SK-N-SH (cell line): Measurements from ENCODE around the gene PMPCB. TPM values are rescaled to one million over a fixed set of nuclear protein-coding genes. Genes with fewer than 3 reads are reported as not detected.

Experiments used
- CTCF ChIA-PET: fragments of 300-600, 350-600 bp; formaldehyde crosslinking; extraction: SDS; loops from one replicate; lab custom pipeline; 2021; lab: Yijun Ruan, JAX
- POLR2A ChIA-PET: fragments of 350-600 bp; sonication (Branson Sonifier 250); formaldehyde crosslinking; extraction: SDS; loops from one replicate; lab custom pipeline; 2020; ENCODE audit warnings: antibody characterized with exemption, inconsistent platforms; lab: Yijun Ruan, JAX
- DNase-seq: peaks from one replicate; pipeline ENCODE4 v3.0.0; 2012
- H2AFZ ChIP-seq: fragments of 200-600 bp; sonication (generic); 2 replicates; pipeline ENCODE4 v1.8.1; 2016; ENCODE audit warnings: antibody characterized with exemption, mild to moderate bottlenecking, low read depth
- H3F3A ChIP-seq: fragments of 200-600 bp; sonication (generic); replicated peaks from 2 replicates; pipeline ENCODE3; 2016; ENCODE audit warnings: antibody characterized with exemption, mild to moderate bottlenecking; ENCODE audit not compliant: insufficient read depth
- H3K27ac ChIP-seq, 2 experiments: fragments of 200-500 bp in 1 of 2; fragments of 200-600 bp in 1 of 2; sonication (Bioruptor generic) in 1 of 2; sonication (generic), shearing (Covaris generic) in 1 of 2; 2 replicates each; pipeline versions ENCODE4 v1.5.1 to v1.6.1; 2014 to 2016; ENCODE audit warnings: low read depth in 2 of 2, inconsistent platforms in 1 of 2, low read length in 1 of 2, mild to moderate bottlenecking in 1 of 2, mixed read lengths in 1 of 2
- H3K27me3 ChIP-seq: fragments of 200-600 bp; sonication (generic), shearing (Covaris generic); 2 replicates; pipeline ENCODE4 v1.6.1; 2016; ENCODE audit warnings: mixed run types; ENCODE audit not compliant: insufficient read depth
- H3K36me3 ChIP-seq, 2 experiments: fragments of 200-500 bp in 1 of 2; fragments of 200-600 bp in 1 of 2; sonication (Bioruptor generic) in 1 of 2; sonication (generic) in 1 of 2; replicated peaks in 1 of 2; 2 replicates each; pipeline versions ENCODE3 to v1.5.1; 2014 to 2016; ENCODE audit warnings: low read length in 1 of 2, mild to moderate bottlenecking in 1 of 2; ENCODE audit not compliant: insufficient read depth in 2 of 2, control insufficient read depth in 1 of 2
- H3K4me1 ChIP-seq, 2 experiments: fragments of 200-500 bp in 1 of 2; fragments of 200-600 bp in 1 of 2; sonication (Bioruptor generic) in 1 of 2; sonication (generic), shearing (Covaris generic) in 1 of 2; 2 replicates each; pipeline versions ENCODE4 v1.5.1 to v1.6.1; 2014 to 2016; ENCODE audit warnings: low read depth in 1 of 2, low read length in 1 of 2, mixed run types in 1 of 2; ENCODE audit not compliant: insufficient read depth in 2 of 2, control insufficient read depth in 1 of 2
- H3K4me2 ChIP-seq: fragments of 200-600 bp; sonication (generic), shearing (Covaris generic); 2 replicates; pipeline ENCODE4 v1.6.1; 2017; ENCODE audit warnings: mixed run types
- H3K4me3 ChIP-seq, 2 experiments: fragments of 200-500 bp in 1 of 2; fragments of 200-600 bp in 1 of 2; sonication (Bioruptor generic) in 1 of 2; sonication (generic), shearing (Covaris generic) in 1 of 2; 2 replicates each; pipeline versions ENCODE4 v1.5.1 to v1.8.1; 2014 to 2016; ENCODE audit warnings: low read depth in 2 of 2, inconsistent platforms in 1 of 2, low read length in 1 of 2, mild to moderate bottlenecking in 1 of 2, mixed read lengths in 1 of 2, moderate library complexity in 1 of 2
- H3K79me2 ChIP-seq: fragments of 200-600 bp; sonication (generic); 2 replicates; pipeline ENCODE4 v1.8.1; 2017; ENCODE audit warnings: mild to moderate bottlenecking; ENCODE audit not compliant: insufficient read depth
- H3K9ac ChIP-seq: fragments of 200-600 bp; sonication (generic); 2 replicates; pipeline ENCODE4 v1.6.1; 2017; ENCODE audit warnings: mixed run types
- H3K9me2 ChIP-seq: fragments of 200-600 bp; sonication (generic); 2 replicates; pipeline ENCODE4 v1.6.1; 2017; ENCODE audit warnings: mixed run types
- H3K9me3 ChIP-seq: fragments of 200-600 bp; sonication (generic); 2 replicates; pipeline ENCODE4 v1.6.1; 2017; ENCODE audit warnings: mixed run types, mild to moderate bottlenecking, moderate library complexity
- H4K20me1 ChIP-seq: fragments of 200-600 bp; sonication (generic); 2 replicates; pipeline ENCODE4 v1.6.1; 2017; ENCODE audit warnings: mild to moderate bottlenecking, mixed run types; ENCODE audit not compliant: insufficient read depth
- CHD2 ChIP-seq: fragments of 150-350 bp; IDR thresholded peaks from 2 replicates; pipeline ENCODE4 v1.6.1; 2018; ENCODE audit warnings: low read length; ENCODE audit not compliant: partially characterized antibody
- FOXJ3 ChIP-seq: sonication (generic); formaldehyde crosslinking; IDR thresholded peaks from 2 replicates; pipeline ENCODE4 v1.5.1; 2020; ENCODE audit warnings: mild to moderate bottlenecking, missing genetic modification reagents
- FOXM1 ChIP-seq: IDR thresholded peaks from 2 replicates; pipeline ENCODE4 v1.4.0; 2012; ENCODE audit warnings: low read depth, mild to moderate bottlenecking
- GATA2 ChIP-seq: sonication (generic); formaldehyde crosslinking; IDR thresholded peaks from 2 replicates; pipeline ENCODE4 v1.5.0; 2020; ENCODE audit warnings: mild to moderate bottlenecking, missing genetic modification reagents
- JUND ChIP-seq: IDR thresholded peaks from 2 replicates; pipeline ENCODE4 v1.4.0; 2012
- MEF2A ChIP-seq: IDR thresholded peaks from 2 replicates; pipeline ENCODE4 v1.4.0; 2012; ENCODE audit warnings: low read depth, borderline replicate concordance
- NFIC ChIP-seq: IDR thresholded peaks from 2 replicates; pipeline ENCODE4 v1.4.0; 2012; ENCODE audit warnings: borderline replicate concordance
- NRF1 ChIP-seq: IDR thresholded peaks from 2 replicates; pipeline ENCODE4 v1.6.1; 2012; ENCODE audit warnings: low read depth, mild to moderate bottlenecking, low read length
- POLR2AphosphoS5 ChIP-seq: IDR thresholded peaks from 2 replicates; pipeline ENCODE4 v1.6.1; 2012; ENCODE audit warnings: low read depth, low read length
- RFX5 ChIP-seq: IDR thresholded peaks from 2 replicates; pipeline ENCODE4 v1.6.1; 2012; ENCODE audit warnings: mild to moderate bottlenecking, improper control_type of control experiment, low read length
- SIN3A ChIP-seq: IDR thresholded peaks from 2 replicates; pipeline ENCODE4 v1.6.1; 2012; ENCODE audit warnings: low read depth, mild to moderate bottlenecking, low read length, moderate library complexity, borderline replicate concordance
- SMC3 ChIP-seq: IDR thresholded peaks from 2 replicates; pipeline ENCODE4 v1.6.1; 2012; ENCODE audit warnings: low read depth, low read length, improper control_type of control experiment
- TCF12 ChIP-seq: IDR thresholded peaks from 2 replicates; pipeline ENCODE4 v1.4.0; 2012
- YY1 ChIP-seq: IDR thresholded peaks from 2 replicates; pipeline ENCODE4 v1.4.0; 2012; ENCODE audit warnings: low read depth, mild to moderate bottlenecking
- WGBS: methylation state at CpG from one replicate; pipeline ENCODE4 v1.1.6; 2017; ENCODE audit warnings: low lambda C conversion rate; 5-methylcytosine and 5-hydroxymethylcytosine counted together
- polyA plus RNA-seq, 3 experiments: library from polyadenylated mRNA; depleted of rRNA; stranded (reverse); fragments of >200 nt; gene quantifications; 2 replicates each; pipeline ENCODE4 v1.2.3, GENCODE V29; 2012
- TF ChIP-seq, protein P1 (sequence below): IDR thresholded peaks from 2 replicates; pipeline ENCODE4; 2012
- TF ChIP-seq, protein P2 (sequence below): fragments of 150-350 bp; IDR thresholded peaks from 2 replicates; pipeline ENCODE4 v1.6.1; 2016; ENCODE audit warnings: mild to moderate bottlenecking, low read depth, low read length
- TF ChIP-seq, protein P3 (sequence below): IDR thresholded peaks from 2 replicates; pipeline ENCODE4 v1.4.0; 2012; ENCODE audit warnings: low read depth, borderline replicate concordance
- TF ChIP-seq, protein P4 (sequence below): IDR thresholded peaks from 2 replicates; pipeline ENCODE4 v1.6.1; 2012; ENCODE audit warnings: mild to moderate bottlenecking, low read depth, low read length, moderate library complexity

The PMPCB gene
- polyA plus RNA-seq, 1 of the 3 experiments (the other 2 are of a cell fraction): 116 TPM

DNA sequence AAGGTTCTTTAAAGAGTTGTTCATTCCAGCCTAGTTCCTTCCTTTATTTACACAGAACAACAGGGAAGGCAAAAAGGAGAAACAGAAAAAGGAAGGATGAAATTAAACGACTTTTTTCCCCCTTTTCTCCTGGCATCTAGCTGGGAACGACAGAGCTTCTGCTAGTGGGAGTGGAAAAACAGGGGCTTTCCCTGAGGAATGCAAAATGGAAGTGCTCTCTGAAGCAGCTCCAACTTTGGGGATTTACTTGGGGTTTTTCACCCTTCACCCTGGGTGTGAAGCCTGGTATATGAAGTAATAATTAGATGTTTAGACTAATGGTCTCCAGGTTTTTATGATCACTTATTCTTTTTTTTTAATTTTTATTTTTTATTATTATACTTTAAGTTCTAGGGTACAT, 4.2 kb downstream of the PMPCB start:
- Histone ChIP-seq H3K4me1 (peaks cover 7 to 15% of the 10 kb centered on the region in 2 experiments; a peak in 2 of 4 replicates), H3F3A (peaks cover 29% of the 10 kb centered on the region), H3K36me3 (peaks cover 66 to 77% of the 10 kb centered on the region in 2 experiments), H3K79me2 (peaks cover 72% of the 10 kb centered on the region), H3K27ac (no peak overlapping the region), H3K9me3 (no peaks in the 10 kb centered on the region), H3K4me2 (no peak overlapping the region), H3K9ac (no peak overlapping the region), H3K9me2 (no peaks in the 10 kb centered on the region), H3K27me3 (no peaks in the 10 kb centered on the region), H2AFZ (no peak overlapping the region), H3K4me3 (no peak overlapping the region), H4K20me1 (no peaks in the 10 kb centered on the region)
- no peak for DNase-seq
- ChIA-PET POLR2A (no interaction called here), CTCF (interaction anchor here (0.6 to 1.5 kb wide), 3 partner anchors 10 to 96 kb away, joined by 3 to 6 read pairs (median 3); no protein-coding TSS in a partner anchor)
- 79% methylated on average over 2 of the region's 2 CpGs for WGBS
- TF ChIP-seq CHD2: no peak
- TF ChIP-seq, protein P1, sequence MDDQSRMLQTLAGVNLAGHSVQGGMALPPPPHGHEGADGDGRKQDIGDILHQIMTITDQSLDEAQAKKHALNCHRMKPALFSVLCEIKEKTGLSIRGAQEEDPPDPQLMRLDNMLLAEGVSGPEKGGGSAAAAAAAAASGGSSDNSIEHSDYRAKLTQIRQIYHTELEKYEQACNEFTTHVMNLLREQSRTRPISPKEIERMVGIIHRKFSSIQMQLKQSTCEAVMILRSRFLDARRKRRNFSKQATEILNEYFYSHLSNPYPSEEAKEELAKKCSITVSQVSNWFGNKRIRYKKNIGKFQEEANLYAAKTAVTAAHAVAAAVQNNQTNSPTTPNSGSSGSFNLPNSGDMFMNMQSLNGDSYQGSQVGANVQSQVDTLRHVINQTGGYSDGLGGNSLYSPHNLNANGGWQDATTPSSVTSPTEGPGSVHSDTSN: no peak
- no peak for TF ChIP-seq SMC3
- no peak for TF ChIP-seq JUND
- TF ChIP-seq GATA2 (CRISPR knock-in tag): no peak
- no peak for TF ChIP-seq YY1
- no peak for TF ChIP-seq FOXM1
- no peak for TF ChIP-seq NRF1
- TF ChIP-seq TCF12: no peak
- TF ChIP-seq, protein P2, sequence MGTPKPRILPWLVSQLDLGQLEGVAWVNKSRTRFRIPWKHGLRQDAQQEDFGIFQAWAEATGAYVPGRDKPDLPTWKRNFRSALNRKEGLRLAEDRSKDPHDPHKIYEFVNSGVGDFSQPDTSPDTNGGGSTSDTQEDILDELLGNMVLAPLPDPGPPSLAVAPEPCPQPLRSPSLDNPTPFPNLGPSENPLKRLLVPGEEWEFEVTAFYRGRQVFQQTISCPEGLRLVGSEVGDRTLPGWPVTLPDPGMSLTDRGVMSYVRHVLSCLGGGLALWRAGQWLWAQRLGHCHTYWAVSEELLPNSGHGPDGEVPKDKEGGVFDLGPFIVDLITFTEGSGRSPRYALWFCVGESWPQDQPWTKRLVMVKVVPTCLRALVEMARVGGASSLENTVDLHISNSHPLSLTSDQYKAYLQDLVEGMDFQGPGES: no peak
- TF ChIP-seq, protein P3, sequence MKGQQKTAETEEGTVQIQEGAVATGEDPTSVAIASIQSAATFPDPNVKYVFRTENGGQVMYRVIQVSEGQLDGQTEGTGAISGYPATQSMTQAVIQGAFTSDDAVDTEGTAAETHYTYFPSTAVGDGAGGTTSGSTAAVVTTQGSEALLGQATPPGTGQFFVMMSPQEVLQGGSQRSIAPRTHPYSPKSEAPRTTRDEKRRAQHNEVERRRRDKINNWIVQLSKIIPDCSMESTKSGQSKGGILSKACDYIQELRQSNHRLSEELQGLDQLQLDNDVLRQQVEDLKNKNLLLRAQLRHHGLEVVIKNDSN: no peak
- TF ChIP-seq MEF2A: no peak
- TF ChIP-seq RFX5: no peak
- TF ChIP-seq FOXJ3: no peak
- TF ChIP-seq, protein P4, sequence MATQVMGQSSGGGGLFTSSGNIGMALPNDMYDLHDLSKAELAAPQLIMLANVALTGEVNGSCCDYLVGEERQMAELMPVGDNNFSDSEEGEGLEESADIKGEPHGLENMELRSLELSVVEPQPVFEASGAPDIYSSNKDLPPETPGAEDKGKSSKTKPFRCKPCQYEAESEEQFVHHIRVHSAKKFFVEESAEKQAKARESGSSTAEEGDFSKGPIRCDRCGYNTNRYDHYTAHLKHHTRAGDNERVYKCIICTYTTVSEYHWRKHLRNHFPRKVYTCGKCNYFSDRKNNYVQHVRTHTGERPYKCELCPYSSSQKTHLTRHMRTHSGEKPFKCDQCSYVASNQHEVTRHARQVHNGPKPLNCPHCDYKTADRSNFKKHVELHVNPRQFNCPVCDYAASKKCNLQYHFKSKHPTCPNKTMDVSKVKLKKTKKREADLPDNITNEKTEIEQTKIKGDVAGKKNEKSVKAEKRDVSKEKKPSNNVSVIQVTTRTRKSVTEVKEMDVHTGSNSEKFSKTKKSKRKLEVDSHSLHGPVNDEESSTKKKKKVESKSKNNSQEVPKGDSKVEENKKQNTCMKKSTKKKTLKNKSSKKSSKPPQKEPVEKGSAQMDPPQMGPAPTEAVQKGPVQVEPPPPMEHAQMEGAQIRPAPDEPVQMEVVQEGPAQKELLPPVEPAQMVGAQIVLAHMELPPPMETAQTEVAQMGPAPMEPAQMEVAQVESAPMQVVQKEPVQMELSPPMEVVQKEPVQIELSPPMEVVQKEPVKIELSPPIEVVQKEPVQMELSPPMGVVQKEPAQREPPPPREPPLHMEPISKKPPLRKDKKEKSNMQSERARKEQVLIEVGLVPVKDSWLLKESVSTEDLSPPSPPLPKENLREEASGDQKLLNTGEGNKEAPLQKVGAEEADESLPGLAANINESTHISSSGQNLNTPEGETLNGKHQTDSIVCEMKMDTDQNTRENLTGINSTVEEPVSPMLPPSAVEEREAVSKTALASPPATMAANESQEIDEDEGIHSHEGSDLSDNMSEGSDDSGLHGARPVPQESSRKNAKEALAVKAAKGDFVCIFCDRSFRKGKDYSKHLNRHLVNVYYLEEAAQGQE: no peak
- TF ChIP-seq NFIC: no peak
- TF ChIP-seq POLR2AphosphoS5: no peak
- TF ChIP-seq SIN3A: no peak
